Right forelimb (tissue), 1 donor: ENCODE data around the gene MGRN1.
A peak's percentile ranks its signal among the peaks of the same experiment; 100 is the strongest.

Source experiments
- DNase-seq: peaks from one replicate; pipeline ENCODE4 v3.0.0-alpha.2; 2018

MGRN1 gene

DNA sequence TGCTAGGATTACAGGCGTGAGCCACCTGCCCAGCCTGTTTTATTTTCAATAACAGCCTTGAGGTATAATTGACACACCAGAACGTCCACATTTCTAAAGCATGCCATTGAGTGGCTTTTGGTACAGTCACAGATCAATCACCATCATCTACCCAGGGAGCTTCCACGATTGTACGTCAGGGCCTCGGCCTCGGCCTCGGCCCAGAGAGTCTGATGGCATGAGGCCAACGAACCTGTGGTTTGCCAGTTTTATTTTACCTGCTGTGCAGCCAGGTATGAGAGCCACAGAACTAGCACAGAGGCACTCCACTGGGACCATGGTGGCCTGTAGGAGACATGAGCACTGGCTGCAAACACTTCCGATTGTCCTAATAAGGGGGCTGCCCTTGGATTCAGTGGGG lies 18.3 kb upstream of the MGRN1 start:
- DNase-seq = no peak

DNA sequence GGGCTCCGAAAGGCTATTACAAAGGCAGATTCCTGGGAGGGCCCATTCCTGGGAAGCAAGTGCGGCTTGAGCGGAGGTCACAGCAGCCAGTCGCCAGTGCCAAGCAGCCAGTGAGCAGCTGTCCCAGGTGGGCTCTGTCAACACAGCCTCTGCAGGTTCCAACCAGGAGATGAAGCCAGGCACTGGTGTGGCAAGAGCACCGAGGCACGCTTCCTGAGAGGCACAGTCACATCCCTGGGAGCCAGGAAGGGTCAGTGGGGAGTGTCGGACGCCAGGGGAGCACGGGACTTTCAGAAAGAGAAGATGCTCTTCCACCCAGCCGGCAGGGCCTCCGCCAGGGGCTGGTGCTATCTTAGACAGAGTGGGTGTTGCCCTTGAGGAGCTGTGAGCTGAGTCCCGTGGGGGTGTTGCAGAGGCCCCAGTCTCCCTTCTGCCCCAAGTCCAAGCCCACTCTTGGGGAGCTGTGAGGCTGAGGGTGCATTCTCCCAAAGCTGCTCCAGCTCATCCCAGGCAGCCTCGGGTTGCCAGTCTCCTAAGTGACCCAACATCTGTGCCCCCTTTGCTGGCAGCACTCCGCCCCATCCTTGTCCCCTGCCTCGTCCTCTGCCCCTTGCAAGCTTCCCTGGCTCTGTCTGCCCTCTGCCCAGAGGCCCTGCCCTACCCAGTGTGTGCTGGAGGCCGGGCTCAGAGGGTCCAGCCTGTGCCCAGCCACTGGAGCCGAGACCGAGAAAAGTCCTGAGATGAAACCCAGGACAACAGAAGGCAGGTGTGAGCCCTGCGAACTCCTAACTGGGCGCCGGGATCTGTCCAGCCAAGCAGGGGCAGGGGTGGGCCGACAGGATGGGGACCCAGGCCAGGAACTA lies 16.6 kb upstream of the MGRN1 start:
- DNase-seq = no peak

- no peak for DNase-seq
These were observed 16.0 kb upstream of the MGRN1 start for GRCh38 chr16:4608704-4608980.

DNA sequence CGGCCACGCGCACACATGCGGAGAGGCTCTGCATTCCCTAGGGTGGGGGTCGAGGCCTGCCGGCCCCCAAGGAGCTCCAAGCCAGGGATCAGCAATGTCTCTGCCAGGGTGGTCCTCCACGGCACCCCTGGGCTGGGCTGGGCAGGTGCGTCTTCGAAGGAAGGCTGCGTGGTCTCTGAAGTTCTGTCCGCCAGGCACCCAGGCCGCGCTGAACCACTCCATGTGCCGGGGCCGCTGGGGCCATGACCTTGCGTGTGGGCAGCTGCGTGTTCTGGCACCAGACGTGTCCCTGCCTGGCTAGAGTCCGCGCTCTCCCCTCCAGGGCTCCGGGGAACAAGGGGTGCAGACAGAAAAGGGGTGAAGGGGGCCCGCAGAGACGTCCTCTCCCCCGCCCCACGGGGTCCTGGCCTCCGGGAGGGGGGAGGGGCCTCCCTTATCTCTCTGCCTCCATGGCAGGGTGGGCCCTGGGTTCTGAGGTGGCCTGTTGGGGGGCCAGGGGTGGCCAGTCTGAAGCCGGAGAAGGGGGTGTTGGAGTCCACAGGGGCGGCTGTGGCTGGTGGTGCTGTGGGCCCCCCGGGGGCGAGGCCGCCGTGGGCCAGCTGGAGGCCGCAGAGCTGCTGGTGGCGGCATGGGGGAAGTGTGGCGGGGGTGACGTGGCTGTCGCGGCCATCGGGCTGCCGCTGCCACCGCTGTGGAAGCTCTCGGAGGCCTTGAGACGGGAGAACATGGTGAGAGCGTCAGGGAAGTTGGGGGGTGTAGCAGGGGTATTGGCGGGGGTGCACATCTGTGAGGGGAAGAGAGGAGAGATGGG lies 15.2 kb upstream of the MGRN1 start:
- no peak for DNase-seq

DNA sequence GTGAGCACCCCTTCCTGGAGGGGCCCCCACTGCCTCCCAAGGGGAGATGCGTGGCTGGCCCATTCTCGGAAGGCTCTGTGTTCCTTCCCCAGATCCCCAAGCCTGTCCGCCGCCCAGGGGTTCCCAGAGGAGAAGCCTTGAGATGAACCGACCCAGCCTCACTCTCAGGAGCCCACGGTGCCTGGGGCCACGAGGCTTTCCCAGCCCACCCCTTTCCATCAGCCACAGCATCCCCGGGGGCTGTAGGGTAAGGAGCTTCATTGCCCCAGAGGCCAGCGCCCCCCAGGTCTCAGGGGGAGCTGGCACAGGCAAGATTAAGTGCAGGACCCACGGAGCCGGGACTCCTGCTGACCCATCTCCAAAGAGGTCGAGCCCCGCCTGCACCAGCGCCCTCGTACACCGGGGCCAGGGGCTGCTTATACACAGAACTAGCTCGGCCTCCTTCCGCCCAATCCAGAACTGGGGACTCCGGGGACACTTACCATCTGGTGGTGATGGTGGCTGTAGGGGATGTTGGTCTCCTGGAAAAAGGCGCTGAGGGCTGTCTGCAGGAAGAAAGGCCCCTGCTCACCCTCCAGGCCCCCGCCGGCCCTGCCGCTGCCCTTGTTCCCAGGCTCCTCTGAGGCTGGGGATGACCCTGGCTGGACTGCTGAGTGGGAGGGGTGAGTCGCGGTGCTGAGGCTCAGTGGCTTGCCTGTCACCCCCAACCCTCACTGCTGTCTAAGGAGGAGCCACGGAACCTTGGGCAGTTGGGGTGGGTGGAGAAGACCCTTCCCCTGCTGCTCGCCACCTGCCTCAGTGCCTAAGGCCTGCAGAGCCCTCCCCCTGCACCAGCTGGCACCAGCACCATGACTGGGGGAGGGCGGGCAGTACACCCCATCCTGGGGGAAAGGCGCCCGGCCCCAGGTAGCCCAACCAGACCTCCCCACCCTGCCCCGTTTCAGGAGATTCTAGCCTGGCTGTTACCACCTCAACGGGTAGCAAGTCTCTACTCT lies 14.3 kb upstream of the MGRN1 start:
- DNase-seq = no peak

- DNase-seq = no peak
These were observed 13.1 kb upstream of the MGRN1 start for GRCh38 chr16:4611337-4612021.

DNA sequence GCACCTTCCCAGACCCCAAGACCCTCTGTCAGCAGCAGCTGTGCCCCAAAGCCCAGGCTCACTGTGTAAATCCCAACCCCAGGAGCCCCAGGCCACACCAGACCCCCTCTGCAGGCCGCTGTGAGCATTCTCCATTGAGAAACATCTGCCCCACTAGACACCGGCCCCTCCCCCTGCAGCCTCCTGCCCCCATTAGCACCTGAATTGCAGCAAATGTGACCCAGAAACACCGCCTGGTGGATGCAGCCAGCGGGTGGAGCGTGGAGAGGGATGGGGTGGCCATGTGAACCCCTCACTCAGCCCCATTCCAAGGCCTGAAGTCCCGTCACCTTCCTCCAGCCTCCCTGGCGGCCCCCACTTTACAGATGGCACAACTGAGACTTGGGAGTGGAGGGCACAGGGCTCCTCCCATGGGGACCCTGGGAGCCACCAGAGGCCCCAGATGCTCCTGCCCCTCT lies 12.1 kb upstream of the MGRN1 start:
- no peak for DNase-seq

GRCh38 chr16:4612977-4613635 lies 11.5 kb upstream of the MGRN1 start:
- DNase-seq = no peak

GRCh38 chr16:4613636-4614570 lies 10.7 kb upstream of the MGRN1 start:
- DNase-seq = no peak

- peak; percentile 82 for DNase-seq
These were observed 9.8 kb upstream of the MGRN1 start, which contains the start of gene UBALD1 for GRCh38 chr16:4614571-4615383. TSS of gene UBALD1 (minus strand) at chr16:4614888. CDS start at chr16:4614797, 91 bp downstream.

- DNase-seq = no peak
These were observed 9.1 kb upstream of the MGRN1 start for GRCh38 chr16:4615384-4616046.

- DNase-seq = peak; percentile 100
These were observed 8.4 kb upstream of the MGRN1 start for GRCh38 chr16:4616047-4616811.

- no peak for DNase-seq
These were observed 6.7 kb upstream of the MGRN1 start for GRCh38 chr16:4617880-4618279.

DNA sequence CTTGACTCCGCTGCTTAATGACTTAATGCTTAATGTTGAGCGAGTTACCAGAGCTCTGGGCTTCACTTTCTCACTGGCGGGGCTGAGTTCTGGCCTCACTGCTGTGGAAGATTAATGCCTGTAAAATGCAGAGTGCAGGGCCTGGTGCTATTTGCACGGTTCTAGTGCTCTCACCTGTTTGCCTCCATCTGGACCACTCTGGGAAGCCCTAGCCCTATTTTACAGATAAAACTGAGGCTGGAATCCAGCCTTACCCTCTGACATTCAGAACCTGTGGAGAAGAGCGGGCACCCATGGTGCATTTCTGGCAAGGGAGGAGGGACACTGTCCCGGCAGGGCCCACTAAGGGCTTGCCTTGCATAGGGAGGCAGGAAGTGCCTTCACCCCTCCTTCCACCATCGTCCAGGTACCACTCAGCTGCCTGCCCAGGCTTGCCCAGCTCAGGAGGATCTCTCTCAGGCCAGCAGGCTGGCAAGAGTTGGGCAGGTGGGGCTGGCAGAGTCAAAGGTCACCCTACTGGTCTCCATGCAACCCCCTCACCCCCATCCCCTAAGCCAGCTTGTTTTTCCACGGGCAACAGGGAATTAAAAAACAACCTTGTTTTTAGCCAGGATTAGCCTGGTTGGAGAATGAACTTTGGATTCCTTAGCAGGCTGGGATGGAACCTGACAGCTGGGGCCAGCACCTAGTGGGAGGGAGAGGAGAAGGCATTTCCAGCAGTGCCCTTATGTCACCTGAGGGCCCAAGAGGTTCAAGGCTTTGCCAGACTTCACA lies 5.8 kb upstream of the MGRN1 start:
- DNase-seq = no peak

DNA sequence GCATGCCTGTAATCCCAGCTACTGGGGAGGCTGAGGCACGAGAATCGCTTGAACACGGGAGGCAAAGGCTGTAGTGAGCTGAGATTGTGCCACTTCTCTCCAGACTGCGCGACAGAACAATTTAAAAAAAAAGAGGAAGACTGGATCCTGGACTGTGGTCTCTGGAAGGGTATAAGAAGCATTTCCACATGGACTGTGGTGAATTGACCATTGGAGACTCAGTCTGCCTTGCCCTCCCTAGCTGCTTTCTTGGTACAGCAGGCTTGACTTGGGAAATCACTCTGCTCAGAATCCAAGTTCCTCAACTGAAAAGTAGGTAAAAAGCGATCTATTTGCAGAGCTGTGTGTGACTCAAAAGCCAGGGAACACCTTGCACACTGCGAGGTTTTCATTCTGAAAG lies 1.0 kb upstream of the MGRN1 start:
- no peak for DNase-seq

GRCh38 chr16:4624827-4625559 lies 367 bp downstream of the MGRN1 start:
- DNase-seq = peak; percentile 66
